Epidermal melanocyte (primary cell): Measurements from ENCODE around the gene ERI2.
"Not testable (repeated sequence)": the region's sequence is repeated elsewhere in the genome, so short reads cannot be mapped to it uniquely, and the experiment has no call there.

Experiments
- DNase-seq: peaks from one replicate; pipeline ENCODE4 v3.0.0; 2011; ENCODE audit warnings: low spot score; ENCODE audit not compliant: insufficient read length

The ERI2 gene

DNA sequence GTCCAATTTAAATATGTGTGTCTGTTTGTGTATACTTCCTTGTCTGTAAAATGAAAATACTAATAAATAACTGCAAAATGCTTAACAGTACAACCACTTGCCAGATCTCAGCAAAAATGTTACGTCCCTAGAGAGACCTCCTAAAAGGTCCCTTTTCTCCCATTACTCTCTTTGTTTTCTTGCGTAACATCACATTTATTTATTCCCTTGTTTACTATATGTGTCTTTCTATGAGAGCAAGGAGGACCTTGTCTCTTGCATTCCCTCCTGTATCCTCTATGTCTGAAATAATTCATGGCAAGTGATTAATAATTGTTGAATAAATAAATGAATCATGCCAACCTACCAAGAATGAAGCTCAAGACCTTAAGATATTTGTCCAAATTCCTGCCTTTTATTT lies 40.5 kb downstream of the ERI2 start:
- DNase-seq, result no peak

DNA sequence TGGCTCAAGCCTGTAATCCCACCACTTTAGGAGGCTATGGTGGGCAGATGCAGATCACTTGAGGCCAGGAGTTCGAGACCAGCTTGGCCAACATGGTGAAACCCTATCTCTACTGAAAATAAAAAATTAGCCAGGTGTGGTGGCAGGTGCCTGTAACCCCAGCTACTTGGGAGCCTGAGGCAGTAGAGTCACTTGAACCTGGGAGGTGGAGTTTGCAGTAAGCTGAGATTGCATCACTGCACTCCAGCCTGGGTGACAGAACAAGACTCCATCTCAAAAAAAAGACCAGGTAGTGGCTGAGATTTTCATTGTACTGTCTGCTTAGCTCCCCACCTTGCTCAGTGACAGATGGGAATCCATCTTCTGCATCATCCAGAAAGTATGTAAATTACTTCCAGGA lies 41.8 kb downstream of the ERI2 start:
- DNase-seq, result not testable (repeated sequence)

DNA sequence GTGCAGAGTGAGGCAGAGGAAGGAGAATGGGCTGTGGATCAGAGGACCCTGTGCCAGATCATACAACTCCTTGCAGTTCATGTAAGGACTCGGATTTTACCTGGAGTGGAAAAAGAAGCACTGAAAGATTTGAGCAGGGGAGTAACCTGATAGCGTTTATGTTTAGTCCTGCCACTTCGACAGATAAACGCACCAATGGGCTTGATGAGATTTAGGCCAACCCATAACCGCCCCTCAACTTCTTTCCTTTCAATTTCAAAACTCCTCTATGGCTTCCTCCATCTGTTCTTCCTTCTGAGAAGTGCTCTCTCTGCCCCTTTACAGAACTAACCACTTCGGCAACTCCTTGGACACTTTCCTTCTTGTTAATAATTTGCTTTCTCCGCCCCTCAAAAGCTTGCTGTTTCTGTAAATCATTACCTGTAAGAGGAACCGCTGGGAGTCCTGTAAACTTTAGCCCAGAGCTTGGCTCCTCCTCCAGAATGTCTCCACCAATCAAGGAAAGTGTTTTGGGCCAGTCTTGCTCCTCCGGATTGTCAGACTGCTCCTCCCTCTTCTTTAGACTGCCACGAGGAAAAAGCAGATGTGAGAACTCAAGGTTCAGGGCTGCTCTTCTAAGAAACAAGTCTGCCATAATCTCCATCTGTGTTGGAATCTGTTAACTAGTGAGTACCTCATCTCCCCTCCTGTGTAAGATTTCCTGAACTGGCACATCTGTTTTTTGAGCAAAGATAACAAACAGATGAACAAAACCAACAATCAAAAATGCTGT lies 42.6 kb downstream of the ERI2 start, which contains the start of gene ACSM3:
TSS of gene ACSM3 (plus strand) at position 554 of the 772 bp plus-strand sequence. CDS start 6,021 bp downstream, outside the sequence.
- peak; percentile 85 for DNase-seq

DNA sequence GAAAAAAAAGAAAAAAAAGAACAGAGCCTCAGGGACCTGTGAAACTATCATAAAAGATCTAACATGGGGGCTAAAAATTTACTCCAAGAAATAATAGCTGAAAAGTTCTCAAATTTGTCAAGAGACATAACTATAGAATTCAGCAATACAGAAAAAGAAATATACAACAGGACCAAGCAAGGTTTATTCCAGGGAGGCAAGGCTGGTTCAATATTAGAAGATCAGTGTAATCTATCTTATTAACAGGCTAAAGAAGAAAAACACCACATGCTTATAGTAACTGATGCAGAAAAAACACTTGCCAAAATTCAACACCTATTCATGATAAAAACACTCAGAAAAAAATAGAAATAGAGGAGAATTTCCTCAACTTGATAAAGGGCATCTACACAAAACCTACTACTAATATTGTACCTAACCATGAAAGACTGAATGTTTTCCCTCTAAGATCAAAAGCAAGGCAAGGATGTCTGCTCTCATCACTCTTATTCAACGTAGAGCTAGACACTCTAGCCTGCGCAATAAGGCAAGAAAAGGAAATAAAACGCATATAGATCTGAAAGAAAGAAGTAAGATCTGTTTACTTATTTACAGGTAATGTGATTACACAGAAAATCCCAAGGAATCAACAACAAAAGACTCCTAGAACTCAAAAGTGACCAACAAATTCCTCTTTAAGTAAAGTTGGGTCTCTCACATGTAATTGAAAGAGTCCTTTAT lies 43.7 kb downstream of the ERI2 start:
- no peak for DNase-seq

DNA sequence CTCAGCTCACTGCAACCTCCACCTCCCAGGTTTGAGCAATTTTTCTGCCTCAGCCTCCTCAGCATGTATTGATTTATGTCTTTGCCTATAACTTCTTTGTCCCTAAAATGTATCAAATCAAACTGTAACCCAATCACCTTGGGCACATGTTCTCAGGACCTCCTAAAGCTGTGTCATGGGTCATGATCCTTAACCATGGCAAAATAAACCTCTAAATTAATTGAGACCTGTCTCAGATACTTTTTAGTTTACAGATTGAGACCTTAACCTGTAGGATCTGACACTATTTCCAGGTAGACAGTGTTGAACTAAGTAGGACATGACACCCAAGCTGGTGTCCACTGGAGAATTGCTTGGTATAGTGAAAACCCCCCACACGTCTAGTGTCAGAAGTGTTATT lies 45.1 kb downstream of the ERI2 start:
- DNase-seq, result no peak

DNA sequence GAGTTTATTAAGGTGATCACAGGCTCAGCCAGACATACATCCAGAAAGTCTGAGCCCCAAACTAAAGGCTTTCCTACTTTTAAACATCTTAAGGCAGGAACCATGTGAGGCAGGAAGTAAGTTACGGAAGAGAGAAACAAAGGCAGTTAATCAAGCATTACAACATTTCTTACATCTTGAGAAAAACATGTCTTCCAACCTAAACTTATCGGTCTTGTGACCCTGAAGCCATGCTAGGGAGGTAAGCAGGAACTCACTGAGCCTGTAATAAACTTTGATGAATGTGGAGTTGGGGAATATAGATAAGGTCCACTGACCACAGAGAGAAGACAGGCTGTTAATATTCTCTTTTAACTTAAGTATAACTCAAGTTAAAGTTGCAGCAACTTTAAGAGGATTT lies 45.9 kb downstream of the ERI2 start:
- DNase-seq, result no peak

DNA sequence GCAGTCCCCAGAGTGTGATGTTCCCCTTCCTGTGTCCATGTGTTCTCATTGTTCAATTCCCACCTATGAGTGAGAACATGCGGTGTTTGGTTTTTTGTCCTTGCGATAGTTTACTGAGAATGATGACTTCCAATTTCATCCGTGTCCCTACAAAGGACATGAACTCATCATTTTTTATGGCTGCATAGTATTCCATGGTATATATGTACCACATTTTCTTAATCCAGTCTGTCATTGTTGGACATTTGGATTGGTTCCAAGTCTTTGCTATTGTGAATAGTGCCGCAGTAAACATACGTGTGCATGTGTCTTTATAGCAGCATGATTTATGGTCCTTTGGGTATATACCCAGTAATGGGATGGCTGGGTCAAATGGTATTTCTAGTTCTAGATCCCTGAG lies 50.5 kb downstream of the ERI2 start:
- DNase-seq, result not testable (repeated sequence)

DNA sequence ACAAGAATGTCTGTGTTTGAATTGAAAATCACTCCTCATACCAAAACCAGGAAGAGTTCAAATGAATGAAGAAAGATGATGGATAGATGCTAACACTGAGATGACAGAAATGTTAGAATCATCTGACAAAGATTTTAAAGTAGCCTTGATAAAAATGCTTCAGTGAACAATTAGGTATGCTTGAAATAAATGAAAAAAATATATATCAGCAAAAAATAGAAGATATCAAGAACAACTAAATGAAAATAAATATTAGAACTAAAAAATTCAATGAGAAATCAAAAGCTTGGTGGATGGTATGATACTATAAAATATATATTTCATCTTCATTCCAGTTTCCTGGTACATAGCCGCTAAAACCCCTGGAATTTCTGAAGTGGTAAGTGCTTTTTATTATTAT lies 51.0 kb downstream of the ERI2 start:
- DNase-seq, result no peak

DNA sequence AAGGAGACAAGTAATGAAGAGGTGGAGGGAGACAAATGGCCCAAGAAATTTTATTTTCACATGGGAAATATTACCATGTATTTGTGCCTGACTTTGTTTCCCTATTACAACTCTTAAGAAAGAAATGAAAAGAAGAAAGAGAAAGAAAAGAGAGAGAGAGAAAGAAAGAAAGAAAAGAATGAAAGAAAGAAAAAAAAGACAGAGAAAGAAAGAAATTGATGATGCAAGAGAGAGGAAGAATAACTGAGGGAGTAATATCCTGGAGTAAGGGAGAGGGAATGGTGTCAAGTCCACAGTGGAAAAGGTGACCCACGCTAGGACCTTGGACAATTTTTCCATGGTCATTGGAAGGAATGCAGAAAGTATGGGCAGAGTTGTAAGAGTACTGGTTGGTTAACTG lies 52.5 kb downstream of the ERI2 start:
- DNase-seq, result no peak

DNA sequence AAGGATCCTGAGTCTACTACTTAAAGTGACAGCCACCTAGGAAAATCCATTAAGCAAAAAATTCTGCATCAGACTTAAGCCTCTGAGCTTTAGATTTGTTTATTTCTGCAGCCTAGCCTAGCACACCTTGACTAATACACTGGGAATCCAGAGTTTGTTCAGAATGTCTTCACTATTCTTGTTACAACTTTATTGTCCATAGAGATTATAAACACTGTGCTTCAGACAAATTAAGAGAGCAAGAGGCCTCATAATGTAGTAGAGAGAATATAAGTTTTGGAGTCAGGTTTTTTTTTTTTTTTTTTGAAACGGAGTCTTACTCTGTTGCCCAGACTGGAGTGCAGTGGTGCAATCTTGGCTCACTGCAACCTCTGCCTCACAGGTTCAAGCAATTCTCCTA lies 55.7 kb downstream of the ERI2 start:
- DNase-seq, result no peak

DNA sequence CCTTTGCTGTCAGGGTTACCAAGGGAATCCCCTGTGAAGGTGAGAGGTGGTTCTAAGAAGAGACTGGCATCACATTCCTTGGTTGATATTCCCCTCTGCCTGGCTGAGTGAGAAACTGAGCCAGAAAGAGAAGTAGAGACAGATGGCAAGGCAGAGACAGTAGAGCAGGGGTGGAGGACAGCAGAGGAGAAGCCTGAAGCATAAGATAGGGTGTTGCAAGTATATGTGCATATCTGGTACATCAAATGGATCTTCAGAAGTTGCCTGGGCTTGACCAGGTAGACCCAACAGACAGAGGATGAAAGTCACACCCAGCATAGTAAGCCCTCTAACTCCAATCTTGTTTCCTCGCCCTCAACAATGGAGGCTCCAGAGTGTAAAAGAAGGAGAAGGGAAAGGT lies 56.8 kb downstream of the ERI2 start:
- no peak for DNase-seq

DNA sequence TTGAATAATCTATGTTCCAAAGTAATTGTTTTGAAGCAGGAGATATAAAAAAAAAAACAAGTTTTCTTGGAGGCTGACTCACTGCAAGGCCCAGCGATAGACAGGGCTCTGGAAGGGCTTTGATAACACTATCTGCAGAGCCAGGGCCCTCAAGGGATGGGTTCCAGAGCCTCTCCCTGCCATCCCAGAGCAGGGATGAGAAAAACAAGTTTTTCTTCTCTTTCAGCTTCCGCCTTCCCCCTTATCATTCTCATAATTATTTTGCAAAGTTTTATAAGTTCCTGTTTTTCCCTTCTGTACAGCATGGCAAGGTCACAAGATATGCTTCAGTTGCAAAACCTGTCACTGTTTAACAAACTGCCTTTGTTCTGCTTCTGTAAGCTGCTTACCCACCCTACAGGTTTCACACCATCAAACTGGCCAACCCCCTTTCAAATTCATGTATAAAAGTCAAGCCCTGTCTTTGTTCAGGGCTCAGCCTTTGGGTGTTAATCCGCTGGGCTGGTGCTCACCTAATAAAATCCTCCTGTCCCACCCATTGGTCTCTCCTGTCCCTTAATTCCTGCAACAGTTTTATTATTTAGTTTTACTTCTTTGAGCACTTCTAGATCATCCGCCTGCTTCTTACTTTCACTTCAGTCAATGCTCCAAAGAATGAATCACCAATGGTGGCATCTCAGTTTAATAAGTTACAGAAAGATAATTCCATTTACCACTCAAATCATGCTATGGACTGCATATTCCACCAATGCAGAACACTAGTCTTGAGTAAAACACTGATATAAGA lies 59.0 kb downstream of the ERI2 start:
- no peak for DNase-seq

DNA sequence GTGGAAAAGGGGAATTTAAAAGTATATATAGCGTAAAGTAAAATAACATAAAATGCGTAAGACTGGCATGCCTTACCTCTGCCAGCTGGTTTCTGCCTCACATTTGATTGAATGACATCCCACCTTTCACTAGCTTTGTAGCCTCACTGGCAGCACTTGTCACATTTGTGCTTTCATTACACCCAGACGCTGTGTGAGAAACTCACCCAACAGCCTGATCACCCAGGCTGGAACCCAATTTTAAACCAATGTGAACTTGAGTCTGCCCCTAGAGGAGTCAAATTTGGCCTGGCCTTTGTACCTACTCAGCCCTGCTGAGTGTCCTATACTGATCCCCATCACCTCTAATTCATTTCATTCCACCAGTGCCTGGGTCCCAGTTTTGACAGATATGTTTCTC lies 59.8 kb downstream of the ERI2 start:
- no peak for DNase-seq
